HepG2 (cell line): ENCODE data around the gene SYS1. TPM values are rescaled to one million over a fixed set of nuclear protein-coding genes. Genes with fewer than 3 reads are reported as not detected.

ENCODE experiments used
- AKAP8 ChIP-seq: sonication (generic); formaldehyde crosslinking; IDR thresholded peaks from 2 replicates; pipeline ENCODE4 v1.5.1; 2020; ENCODE audit warnings: mild to moderate bottlenecking, missing genetic modification reagents
- AKNA ChIP-seq: sonication (generic); formaldehyde crosslinking; IDR thresholded peaks from 2 replicates; pipeline ENCODE4 v1.4.0; 2020; ENCODE audit warnings: missing genetic modification reagents, borderline replicate concordance
- FLYWCH1 ChIP-seq: sonication (generic); formaldehyde crosslinking; IDR thresholded peaks from 2 replicates; pipeline ENCODE4 v1.8.1; 2023; ENCODE audit warnings: mild to moderate bottlenecking, missing genetic modification reagents
- HES4 ChIP-seq: sonication (generic); formaldehyde crosslinking; IDR thresholded peaks from 2 replicates; pipeline ENCODE4 v1.9.0; 2021; ENCODE audit warnings: mild to moderate bottlenecking, missing genetic modification reagents, borderline replicate concordance
- KAT2B ChIP-seq: fragments of 150-350 bp; IDR thresholded peaks from 2 replicates; pipeline ENCODE4 v1.6.1; 2014; ENCODE audit warnings: low read depth, low read length, borderline replicate concordance
- KAT7 ChIP-seq: IDR thresholded peaks from 2 replicates; pipeline ENCODE4 v1.6.1; 2018; ENCODE audit warnings: borderline replicate concordance, missing compliant biosample characterization
- NFIC ChIP-seq: IDR thresholded peaks from 2 replicates; pipeline ENCODE4 v1.6.1; 2012; ENCODE audit warnings: mild to moderate bottlenecking, low read length, inconsistent platforms
- PPARG ChIP-seq: conservative IDR thresholded peaks from 2 replicates; pipeline ENCODE4 v1.6.1; 2016; ENCODE audit warnings: missing biosample characterization, missing genetic modification reagents
- SALL2 ChIP-seq: sonication (generic); formaldehyde crosslinking; IDR thresholded peaks from 2 replicates; pipeline ENCODE4 v1.8.1; 2023; ENCODE audit warnings: mild to moderate bottlenecking, missing genetic modification reagents, inconsistent platforms
- ZBTB40 ChIP-seq, 2 experiments: fragments of 450-650 bp in 1 of 2; sonication (generic) in 1 of 2; formaldehyde crosslinking in 1 of 2; IDR thresholded peaks; 2 replicates each; pipeline versions ENCODE4 v1.6.1 to v1.8.0; 2016 to 2022; ENCODE audit warnings: antibody characterized with exemption in 1 of 2, mild to moderate bottlenecking in 1 of 2, missing genetic modification reagents in 1 of 2
- ZMYM3 ChIP-seq: sonication (generic); formaldehyde crosslinking; IDR thresholded peaks from 2 replicates; pipeline ENCODE4 v1.5.1; 2020; ENCODE audit warnings: mild to moderate bottlenecking, missing genetic modification reagents
- ZNF354B ChIP-seq: sonication (generic); formaldehyde crosslinking; IDR thresholded peaks from 2 replicates; pipeline ENCODE4 v1.8.0; 2022; ENCODE audit warnings: mild to moderate bottlenecking, missing genetic modification reagents
- ZNF562 ChIP-seq: sonication (generic); formaldehyde crosslinking; IDR thresholded peaks from 2 replicates; pipeline ENCODE4 v1.8.0; 2022; ENCODE audit warnings: missing genetic modification reagents, borderline replicate concordance
- ZNF674 ChIP-seq: sonication (generic); formaldehyde crosslinking; IDR thresholded peaks from 2 replicates; pipeline ENCODE4 v1.5.0; 2020; ENCODE audit warnings: low read depth, mild to moderate bottlenecking, missing genetic modification reagents
- ZNF777 ChIP-seq: sonication (generic); formaldehyde crosslinking; IDR thresholded peaks from 2 replicates; pipeline ENCODE4 v1.4.0; 2020; ENCODE audit warnings: missing genetic modification reagents
- polyA plus RNA-seq, 8 experiments: library from polyadenylated mRNA; depleted of rRNA in 3 of 8; stranded (reverse) in 7 of 8; unstranded in 1 of 8; fragments of >200 nt; fragmentation: Illumina TruSeq in 4 of 8; extraction: Trizol in 4 of 8; gene quantifications; 2 replicates each; pipeline versions ENCODE4 v1.2.1 to v1.2.3, GENCODE V29; 2011 to 2016; ENCODE audit warnings: low read depth in 4 of 8, missing spikeins in 1 of 8, mixed read lengths in 1 of 8; ENCODE audit not compliant: insufficient read depth in 1 of 8
- total RNA-seq, 5 experiments: library from RNA; depleted of rRNA; stranded (reverse); fragments of >200 nt; fragmentation: Illumina TruSeq; extraction: Trizol; gene quantifications; 2 replicates each; pipeline ENCODE4 v1.2.3, GENCODE V29; 2016; ENCODE audit warnings: low read depth in 1 of 5

The SYS1 gene
- total and polyA plus RNA-seq, 2 of the 13 experiments (the other 11 are each of a cell fraction or from before 2014, with no cell fraction given) = 38.3 to 65.6 TPM

- TF ChIP-seq ZNF562 (CRISPR knock-in tag) (no peak), ZBTB40 (IDR thresholded peaks at IDR 0.05) (no peak), ZBTB40 (CRISPR knock-in tag; IDR thresholded peaks at IDR 0.05) (peak; percentile 76; the same call in 1 of the 2 replicates), ZNF777 (CRISPR knock-in tag) (peak; percentile 52; the same call in 1 of the 2 replicates), PPARG (CRISPR knock-in tag) (0 out of 2 replicates have a peak, but pooled peaks have one; percentile 43), SALL2 (CRISPR knock-in tag) (peak; percentile 84; the same call in 1 of the 2 replicates), FLYWCH1 (CRISPR knock-in tag) (no peak), AKNA (CRISPR knock-in tag) (no peak), KAT7 (CRISPR knock-in tag) (no peak), ZNF674 (CRISPR knock-in tag) (no peak), NFIC (no peak), ZMYM3 (CRISPR knock-in tag) (peak; percentile 38; the same call in 1 of the 2 replicates), AKAP8 (0 out of 2 replicates have a peak, but pooled peaks have one; percentile 28), HES4 (no peak), ZNF354B (no peak), KAT2B (no peak)
Observed at GRCh38 chr20:45341939-45342854, 20.8 kb upstream of the SYS1 start (continued).
